IMR-90 (cell line): ENCODE data around the gene MTCL3.

Experiments
- BHLHE40 ChIP-seq: fragments of 150-350 bp; IDR thresholded peaks from 2 replicates; pipeline ENCODE4 v1.6.1; 2016; ENCODE audit warnings: mild to moderate bottlenecking, low read depth, low read length
- CEBPB ChIP-seq: IDR thresholded peaks from 2 replicates; pipeline ENCODE4 v1.6.1; 2012; ENCODE audit warnings: low read depth, low read length, improper control_type of control experiment
- CTCF ChIP-seq: conservative IDR thresholded peaks from 2 replicates; pipeline ENCODE4 v1.5.1; 2012; ENCODE audit warnings: mild to moderate bottlenecking, low read depth, low read length, improper control_type of control experiment
- MAFK ChIP-seq: IDR thresholded peaks from 2 replicates; pipeline ENCODE4 v1.6.1; 2012; ENCODE audit warnings: low read depth, low read length, improper control_type of control experiment
- NFE2L2 ChIP-seq: fragments of 150-350 bp; IDR thresholded peaks from 2 replicates; pipeline ENCODE4 v1.6.1; 2016; ENCODE audit warnings: low read depth, mild to moderate bottlenecking, low read length
- POLR2A ChIP-seq: IDR thresholded peaks from 2 replicates; pipeline ENCODE4 v1.6.1; 2012; ENCODE audit warnings: mild to moderate bottlenecking, low read depth, low read length
- RAD21 ChIP-seq: IDR thresholded peaks from 2 replicates; pipeline ENCODE4 v1.6.1; 2012; ENCODE audit warnings: low read length, improper control_type of control experiment
- RCOR1 ChIP-seq: IDR thresholded peaks from 2 replicates; pipeline ENCODE4 v1.6.1; 2012; ENCODE audit warnings: mild to moderate bottlenecking, low read length, improper control_type of control experiment; ENCODE audit not compliant: insufficient replicate concordance
- RFX5 ChIP-seq: IDR thresholded peaks from 2 replicates; pipeline ENCODE4 v1.8.0; 2012; ENCODE audit warnings: low read depth, mild to moderate bottlenecking, low read length, moderate library complexity
- SMC3 ChIP-seq: fragments of 150-350 bp; IDR thresholded peaks from 2 replicates; pipeline ENCODE4 v1.6.1; 2016; ENCODE audit warnings: low read depth, mild to moderate bottlenecking, antibody characterized with exemption, low read length, moderate library complexity

- TF ChIP-seq CTCF: no peak
- TF ChIP-seq RFX5: no peak
- TF ChIP-seq RAD21: no peak
- TF ChIP-seq POLR2A: no peak
- TF ChIP-seq RCOR1: no peak
- no peak for TF ChIP-seq BHLHE40
- TF ChIP-seq NFE2L2: no peak
- no peak for TF ChIP-seq CEBPB
- peak; percentile 85 for TF ChIP-seq MAFK
- TF ChIP-seq SMC3: no peak
Measured at GRCh38 chr6:127506894-127507293, 12.2 kb downstream of the MTCL3 start.
